ENCODE data around the gene FAM131C. TPM values are rescaled to one million over a fixed set of nuclear protein-coding genes. Genes with fewer than 3 reads are reported as not detected.

The FAM131C gene
- total RNA-seq (1 to 10 TPM in 3 of 6 donors, under 1 TPM in 3; 0.31 to 1.9 (median 1.2) TPM), polyA plus RNA-seq (10 to 100 TPM in 1 of 2 donors, 1 to 10 TPM in 1; 5.9 to 13.5 TPM)

DNA sequence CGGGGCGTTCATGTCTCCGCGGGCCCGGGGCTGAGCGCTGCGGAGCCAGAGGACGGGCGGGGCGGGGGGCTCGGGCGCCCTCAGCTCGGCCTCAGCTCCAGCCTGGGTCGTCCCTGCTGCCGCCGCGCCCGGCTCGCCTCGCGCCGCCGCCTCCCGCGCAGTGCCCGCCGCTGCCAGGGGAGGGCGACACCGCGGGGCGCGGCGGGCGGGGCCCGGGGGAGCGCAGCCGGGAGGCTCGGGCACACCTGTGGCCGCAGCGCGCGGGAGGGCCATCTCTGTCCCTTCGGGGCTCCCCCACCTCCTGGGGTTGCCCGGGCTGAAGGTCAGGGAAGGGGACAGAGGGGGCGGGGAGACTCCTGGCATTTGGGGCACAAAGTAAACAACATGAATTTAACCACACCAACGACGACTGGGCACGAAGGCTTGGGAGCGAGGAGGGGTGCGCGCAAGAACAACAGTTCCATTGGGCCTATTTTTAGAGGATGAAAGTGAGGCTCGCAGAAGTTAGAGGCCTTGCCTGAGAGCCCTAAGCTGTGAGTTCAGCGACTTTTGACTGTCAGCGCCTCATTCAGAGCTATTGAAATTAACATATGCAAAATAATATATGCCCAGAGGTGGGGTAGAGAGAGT, at the start of gene FAM131C:
FAM131C (minus strand) TSS at position 162 of the 630 bp plus-strand sequence. CDS start 209 bp downstream, outside the sequence.
- TF ChIP-seq CTCF (IDR thresholded peaks at IDR 0.05): peak in 3 of 4 donors; percentile 9 to 30 (median 11)
- intact Hi-C loops (cut with DNase I): loop anchor here in 1 of 3 donors (10.0 kb wide), 1 partner anchor 171 kb away; no protein-coding TSS in a partner anchor
- Histone ChIP-seq H3K9me3 (no peaks in the 10 kb centered on the region), H3K27ac (peak within 1 kb of the TSS in 1 of 4 donors; percentile 28), H3K36me3 (no peaks in the 10 kb centered on the region), H3K4me3 (peak within 1 kb of the TSS; percentile 16 to 50 (median 33)), H3K4me1 (peaks cover 0 to 3% (median 0%) of the 10 kb centered on the region in 3 donors), H3K27me3 (no peaks in the 10 kb centered on the region)
- peak; percentile 55 to 77 (median 73) for ATAC-seq
- peak in 3 of 6 donors; percentile 42 to 86 (median 67) for DNase-seq
- WGBS, 2 donors: 2% methylated on average over 37 to 54 of the region's 54 CpGs
- FAIRE-seq: no peak

GRCh38 chr1:16122916-16123315, 49.5 kb upstream of the FAM131C start:
- no peak for TF ChIP-seq CTCF (IDR thresholded peaks at IDR 0.05)
- intact Hi-C loops (cut with DNase I): no loop called here
- no peak overlapping the region for H3K4me3 ChIP-seq
- no peak for FAIRE-seq
- peak in 1 of 6 donors; percentile 29 for DNase-seq
- H3K36me3 ChIP-seq: peaks cover 0 to 3% (median 0%) of the 10 kb centered on the region in 3 donors
- 86 to 92% methylated on average over 6 of the region's 6 CpGs for WGBS, 2 donors
- ATAC-seq: peak in 1 of 4 donors; percentile 20
- no peaks in the 10 kb centered on the region for H3K9me3 ChIP-seq
- peaks cover 0 to 9% (median 6%) of the 10 kb centered on the region in 3 donors for H3K4me1 ChIP-seq
- H3K27me3 ChIP-seq: no peaks in the 10 kb centered on the region
- no peak overlapping the region for H3K27ac ChIP-seq

- WGBS, 2 donors: 85 to 86% methylated on average over 4 of the region's 4 CpGs
- TF ChIP-seq CTCF (IDR thresholded peaks at IDR 0.05): no peak
- H3K27ac ChIP-seq: no peak overlapping the region
- peaks cover 0 to 9% (median 6%) of the 10 kb centered on the region in 3 donors for H3K4me1 ChIP-seq
- FAIRE-seq: no peak
- peak in 1 of 4 donors; percentile 19 for ATAC-seq
- no peak overlapping the region for H3K4me3 ChIP-seq
- no peaks in the 10 kb centered on the region for H3K36me3 ChIP-seq
- H3K9me3 ChIP-seq: no peaks in the 10 kb centered on the region
- H3K27me3 ChIP-seq: no peaks in the 10 kb centered on the region
- intact Hi-C loops (cut with DNase I): no loop called here
- DNase-seq: peak in 1 of 6 donors; percentile 60
Observed at GRCh38 chr1:16122350-16122881, 49.0 kb upstream of the FAM131C start.

- DNase-seq: no peak
- intact Hi-C loops (cut with DNase I): no loop called here
- H3K27me3 ChIP-seq: no peaks in the 10 kb centered on the region
- no peak for FAIRE-seq
- no peak overlapping the region for H3K27ac ChIP-seq
- H3K4me1 ChIP-seq: peaks cover 0 to 9% (median 6%) of the 10 kb centered on the region in 3 donors
- WGBS, 2 donors: 33 to 36% methylated on average over 4 of the region's 4 CpGs
- no peak for TF ChIP-seq CTCF (IDR thresholded peaks at IDR 0.05)
- peak; percentile 60 to 88 (median 76) for ATAC-seq
- no peaks in the 10 kb centered on the region for H3K36me3 ChIP-seq
- H3K4me3 ChIP-seq: no peak overlapping the region
- no peaks in the 10 kb centered on the region for H3K9me3 ChIP-seq
Observed at GRCh38 chr1:16120940-16121410, 47.5 kb upstream of the FAM131C start.
